Stimulated activated naive CD8-positive, alpha-beta T cell treated with anti-CD3 and anti-CD28 coated beads, Interleukin-15, amount 100 ng/mL, for 72 hours (primary cell): ENCODE results near the gene LUC7L3.
"Not testable (repeated sequence)": the region's sequence is repeated elsewhere in the genome, so short reads cannot be mapped to it uniquely, and the experiment has no call there.

Experiments used
- ATAC-seq: fragments of 150-1000 bp; cut with Tn5 transposase; 2 replicates; pipeline ENCODE4 v1.10.0; 2021; ENCODE audit warnings: mild to moderate bottlenecking, moderate library complexity
- DNase-seq, 2 donors: peaks; one replicate each; pipeline ENCODE4 v3.0.0; 2021 to 2022
- H3K27ac Mint-ChIP-seq, 2 donors: one replicate each; pipeline ENCODE4 v1.8.0; 2022; ENCODE audit warnings: mild to moderate bottlenecking in 2 of 2, mixed read lengths in 2 of 2, moderate library complexity in 2 of 2
- H3K27me3 Mint-ChIP-seq: one replicate; pipeline ENCODE4 v1.8.0; 2022; ENCODE audit warnings: mixed read lengths
- H3K4me1 Mint-ChIP-seq: one replicate; pipeline ENCODE4 v1.8.0; 2022; ENCODE audit warnings: mild to moderate bottlenecking, mixed read lengths
- H3K4me3 Mint-ChIP-seq, 2 donors: one replicate each; pipeline ENCODE4 v1.8.0; 2022; ENCODE audit warnings: mild to moderate bottlenecking in 2 of 2, mixed read lengths in 2 of 2, moderate library complexity in 1 of 2
- H3K9me3 Mint-ChIP-seq, 2 donors: one replicate each; pipeline ENCODE4 v1.8.0; 2022; ENCODE audit warnings: mixed read lengths in 2 of 2

Gene LUC7L3, protein sequence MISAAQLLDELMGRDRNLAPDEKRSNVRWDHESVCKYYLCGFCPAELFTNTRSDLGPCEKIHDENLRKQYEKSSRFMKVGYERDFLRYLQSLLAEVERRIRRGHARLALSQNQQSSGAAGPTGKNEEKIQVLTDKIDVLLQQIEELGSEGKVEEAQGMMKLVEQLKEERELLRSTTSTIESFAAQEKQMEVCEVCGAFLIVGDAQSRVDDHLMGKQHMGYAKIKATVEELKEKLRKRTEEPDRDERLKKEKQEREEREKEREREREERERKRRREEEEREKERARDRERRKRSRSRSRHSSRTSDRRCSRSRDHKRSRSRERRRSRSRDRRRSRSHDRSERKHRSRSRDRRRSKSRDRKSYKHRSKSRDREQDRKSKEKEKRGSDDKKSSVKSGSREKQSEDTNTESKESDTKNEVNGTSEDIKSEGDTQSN

DNA sequence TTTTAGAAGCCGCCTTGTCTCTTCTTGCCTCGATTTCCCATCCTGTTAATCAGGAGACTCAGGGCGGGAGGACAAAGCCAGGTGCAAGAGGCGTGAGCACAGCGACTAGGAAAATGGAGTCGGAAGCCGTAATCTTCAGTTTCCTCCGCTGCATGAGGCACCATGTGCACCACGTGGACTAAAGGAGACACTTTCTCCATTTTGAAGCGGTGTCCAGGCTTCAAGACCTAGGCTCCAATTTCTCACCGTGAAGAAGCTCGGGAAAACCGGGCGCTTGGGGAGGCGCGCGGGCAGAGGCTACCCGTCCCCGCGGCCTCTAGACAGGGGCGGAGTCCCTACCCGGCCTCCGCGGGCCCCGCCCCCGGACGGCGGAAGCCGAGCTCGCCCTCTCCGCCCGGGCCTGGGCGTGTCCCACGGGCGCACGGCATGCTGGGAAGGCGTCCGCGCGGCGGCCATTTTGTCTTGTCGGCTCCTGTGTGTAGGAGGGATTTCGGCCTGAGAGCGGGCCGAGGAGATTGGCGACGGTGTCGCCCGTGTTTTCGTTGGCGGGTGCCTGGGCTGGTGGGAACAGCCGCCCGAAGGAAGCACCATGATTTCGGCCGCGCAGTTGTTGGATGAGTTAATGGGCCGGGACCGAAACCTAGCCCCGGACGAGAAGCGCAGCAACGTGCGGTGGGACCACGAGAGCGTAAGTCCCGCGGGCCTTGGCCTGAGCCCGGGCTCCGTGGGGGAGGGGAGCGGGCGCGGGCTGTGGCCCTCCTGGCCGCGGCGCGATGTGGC is at the start of gene LUC7L3:
Gene LUC7L3, plus strand, starts transcription at position 460 of the 780 bp plus-strand sequence. Its CDS starts 130 bp downstream, at position 590.
- Mint-ChIP-seq H3K27ac (peak within 1 kb of the TSS; percentile 99 to 100), H3K4me3 (peak within 1 kb of the TSS; percentile 91 to 94), H3K9me3 (no peaks in the 10 kb centered on the region), H3K27me3 (no peaks in the 10 kb centered on the region), H3K4me1 (peaks cover 37% of the 10 kb centered on the region)
- ATAC-seq = peak; percentile 93
- peak; percentile 95 to 96 for DNase-seq

DNA sequence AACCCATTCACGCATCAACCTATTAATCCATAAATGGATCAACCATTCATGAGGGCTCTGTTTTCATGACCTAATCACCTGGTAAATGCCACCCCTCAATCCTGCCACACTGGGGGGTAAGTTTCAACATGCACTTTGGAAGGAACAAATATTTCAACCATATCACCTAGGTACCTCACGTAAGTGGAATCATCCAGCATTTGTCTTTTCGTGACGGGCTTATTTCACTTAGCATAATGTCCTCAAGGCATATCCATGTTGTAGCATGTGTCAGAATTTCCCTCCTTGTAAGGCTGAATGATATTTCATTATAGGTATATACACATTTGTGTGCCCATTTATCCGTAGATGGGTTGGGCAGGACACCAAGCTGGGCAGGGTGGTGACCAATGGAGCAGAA is 47.3 kb upstream of the LUC7L3 start:
- Mint-ChIP-seq H3K4me1 (no peaks in the 10 kb centered on the region), H3K4me3 (no peak overlapping the region), H3K9me3 (no peaks in the 10 kb centered on the region), H3K27ac (no peak overlapping the region), H3K27me3 (no peaks in the 10 kb centered on the region)
- no peak for DNase-seq
- ATAC-seq = no peak

DNA sequence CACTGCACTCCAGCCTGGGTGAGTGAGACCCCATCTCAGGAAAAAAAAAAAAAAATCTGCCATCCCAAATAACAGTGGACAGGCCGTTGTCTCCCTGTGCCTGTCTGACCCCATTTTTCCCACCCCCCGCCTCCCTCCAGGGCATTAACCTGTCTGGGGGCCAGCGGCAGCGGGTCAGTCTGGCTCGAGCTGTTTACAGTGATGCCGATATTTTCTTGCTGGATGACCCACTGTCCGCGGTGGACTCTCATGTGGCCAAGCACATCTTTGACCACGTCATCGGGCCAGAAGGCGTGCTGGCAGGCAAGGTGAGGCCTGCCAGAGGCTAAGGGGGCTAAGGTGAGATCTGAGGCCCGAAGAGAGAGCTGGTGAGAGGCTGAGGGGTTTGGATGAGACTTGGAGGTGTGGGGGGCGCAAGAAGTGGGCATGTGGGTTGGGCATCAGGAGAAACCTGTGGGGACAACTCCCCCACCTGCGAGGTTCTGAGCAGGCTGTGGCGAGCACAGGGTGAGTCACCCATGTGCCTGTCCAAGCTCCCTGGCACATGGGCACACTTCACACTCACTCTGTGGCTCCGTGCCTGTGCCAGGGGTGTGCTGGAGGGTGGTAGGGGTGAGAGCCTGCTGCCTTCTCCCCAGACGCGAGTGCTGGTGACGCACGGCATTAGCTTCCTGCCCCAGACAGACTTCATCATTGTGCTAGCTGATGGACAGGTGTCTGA is 46.4 kb upstream of the LUC7L3 start:
- no peak for ATAC-seq
- DNase-seq = no peak
- H3K4me1 Mint-ChIP-seq = no peaks in the 10 kb centered on the region
- H3K4me3 Mint-ChIP-seq = no peak overlapping the region
- H3K27me3 Mint-ChIP-seq = no peaks in the 10 kb centered on the region
- no peaks in the 10 kb centered on the region for H3K9me3 Mint-ChIP-seq
- H3K27ac Mint-ChIP-seq = no peak overlapping the region

DNA sequence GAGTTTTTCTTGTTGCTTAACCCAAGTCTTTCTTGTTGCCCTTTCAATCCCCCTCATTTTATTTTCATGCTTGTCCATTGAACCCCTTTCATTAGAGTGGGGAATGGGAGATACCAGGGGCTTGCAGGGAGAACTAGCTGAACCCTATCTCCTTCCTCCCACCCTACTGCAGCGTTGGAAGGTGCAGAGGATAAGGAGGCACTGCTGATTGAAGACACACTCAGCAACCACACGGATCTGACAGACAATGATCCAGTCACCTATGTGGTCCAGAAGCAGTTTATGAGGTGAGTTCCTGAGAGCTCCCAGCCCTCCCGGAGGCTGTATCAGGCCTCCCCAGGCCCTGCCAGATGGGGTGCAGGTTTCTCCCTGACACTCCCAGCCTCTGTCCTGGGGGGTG is 44.2 kb upstream of the LUC7L3 start:
- Mint-ChIP-seq H3K4me1 (no peaks in the 10 kb centered on the region), H3K27ac (no peak overlapping the region), H3K27me3 (peaks cover 8% of the 10 kb centered on the region), H3K9me3 (no peaks in the 10 kb centered on the region), H3K4me3 (no peak overlapping the region)
- ATAC-seq (no peak), DNase-seq (no peak)

DNA sequence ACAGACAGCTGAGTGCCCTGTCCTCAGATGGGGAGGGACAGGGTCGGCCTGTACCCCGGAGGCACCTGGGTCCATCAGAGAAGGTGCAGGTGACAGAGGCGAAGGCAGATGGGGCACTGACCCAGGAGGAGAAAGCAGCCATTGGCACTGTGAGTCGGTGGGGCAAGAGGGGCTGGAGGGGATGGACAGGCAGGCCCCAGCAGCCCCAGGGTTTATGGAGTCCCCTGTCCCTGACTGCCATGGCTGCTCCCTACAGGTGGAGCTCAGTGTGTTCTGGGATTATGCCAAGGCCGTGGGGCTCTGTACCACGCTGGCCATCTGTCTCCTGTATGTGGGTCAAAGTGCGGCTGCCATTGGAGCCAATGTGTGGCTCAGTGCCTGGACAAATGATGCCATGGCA is 43.8 kb upstream of the LUC7L3 start:
- H3K4me1 Mint-ChIP-seq = no peaks in the 10 kb centered on the region
- H3K27me3 Mint-ChIP-seq = peaks cover 13% of the 10 kb centered on the region
- ATAC-seq = no peak
- DNase-seq = no peak
- H3K4me3 Mint-ChIP-seq = no peak overlapping the region
- no peak overlapping the region for H3K27ac Mint-ChIP-seq
- H3K9me3 Mint-ChIP-seq = no peaks in the 10 kb centered on the region

DNA sequence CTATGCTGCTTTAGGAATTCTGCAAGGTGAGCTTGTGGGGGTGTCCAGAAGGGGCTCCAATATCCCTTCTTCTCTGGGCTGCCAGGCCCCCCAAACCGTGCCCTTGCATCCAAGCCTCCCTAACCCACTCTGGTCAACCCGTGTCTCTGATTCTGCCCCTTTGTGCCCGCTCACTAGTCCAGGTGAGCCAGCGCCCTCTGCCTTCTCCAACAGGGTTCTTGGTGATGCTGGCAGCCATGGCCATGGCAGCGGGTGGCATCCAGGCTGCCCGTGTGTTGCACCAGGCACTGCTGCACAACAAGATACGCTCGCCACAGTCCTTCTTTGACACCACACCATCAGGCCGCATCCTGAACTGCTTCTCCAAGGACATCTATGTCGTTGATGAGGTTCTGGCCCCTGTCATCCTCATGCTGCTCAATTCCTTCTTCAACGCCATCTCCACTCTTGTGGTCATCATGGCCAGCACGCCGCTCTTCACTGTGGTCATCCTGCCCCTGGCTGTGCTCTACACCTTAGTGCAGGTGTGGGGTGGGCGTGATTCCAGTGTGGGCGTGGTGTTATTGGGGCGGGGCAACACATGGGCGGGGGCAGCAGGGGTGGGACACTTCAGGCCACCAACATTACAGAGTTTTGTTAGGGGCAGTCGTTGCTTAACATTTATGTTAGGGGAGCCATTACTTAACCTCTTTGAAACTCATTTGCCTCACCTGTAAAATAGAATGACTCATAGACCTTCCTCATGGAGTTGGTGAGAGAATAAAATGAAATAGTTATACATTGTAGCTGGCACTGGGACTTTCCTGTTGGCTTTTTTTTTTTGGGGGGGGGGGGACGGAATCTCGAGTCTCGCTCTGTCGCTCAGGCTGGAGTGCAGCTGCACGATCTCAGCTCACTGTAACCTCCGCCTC is 43.1 kb upstream of the LUC7L3 start:
- ATAC-seq = no peak
- Mint-ChIP-seq H3K27me3 (peaks cover 20% of the 10 kb centered on the region), H3K9me3 (no peaks in the 10 kb centered on the region), H3K27ac (no peak overlapping the region), H3K4me3 (no peak overlapping the region), H3K4me1 (peaks cover 4% of the 10 kb centered on the region)
- DNase-seq = no peak

DNA sequence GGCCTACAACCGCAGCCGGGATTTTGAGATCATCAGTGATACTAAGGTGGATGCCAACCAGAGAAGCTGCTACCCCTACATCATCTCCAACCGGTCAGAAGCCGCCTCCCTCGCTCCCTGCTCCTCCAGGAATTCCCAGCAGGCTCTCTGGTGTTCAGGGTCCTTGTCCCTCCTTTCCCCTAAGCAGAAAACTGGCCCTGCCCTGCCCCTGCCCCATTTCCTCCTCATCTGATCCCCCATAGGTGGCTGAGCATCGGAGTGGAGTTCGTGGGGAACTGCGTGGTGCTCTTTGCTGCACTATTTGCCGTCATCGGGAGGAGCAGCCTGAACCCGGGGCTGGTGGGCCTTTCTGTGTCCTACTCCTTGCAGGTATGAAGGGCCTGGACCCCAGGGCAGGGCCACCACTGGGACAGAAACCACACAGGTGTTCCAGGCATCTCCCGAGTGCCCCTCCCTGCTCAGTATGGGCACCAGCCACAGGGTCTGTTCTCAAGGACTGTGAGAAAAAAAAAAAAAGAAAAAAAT is 41.5 kb upstream of the LUC7L3 start:
- H3K4me1 Mint-ChIP-seq = peaks cover 6% of the 10 kb centered on the region
- no peaks in the 10 kb centered on the region for H3K9me3 Mint-ChIP-seq
- peaks cover 35% of the 10 kb centered on the region for H3K27me3 Mint-ChIP-seq
- H3K27ac Mint-ChIP-seq = no peak overlapping the region
- no peak for ATAC-seq
- DNase-seq = no peak
- no peak overlapping the region for H3K4me3 Mint-ChIP-seq

DNA sequence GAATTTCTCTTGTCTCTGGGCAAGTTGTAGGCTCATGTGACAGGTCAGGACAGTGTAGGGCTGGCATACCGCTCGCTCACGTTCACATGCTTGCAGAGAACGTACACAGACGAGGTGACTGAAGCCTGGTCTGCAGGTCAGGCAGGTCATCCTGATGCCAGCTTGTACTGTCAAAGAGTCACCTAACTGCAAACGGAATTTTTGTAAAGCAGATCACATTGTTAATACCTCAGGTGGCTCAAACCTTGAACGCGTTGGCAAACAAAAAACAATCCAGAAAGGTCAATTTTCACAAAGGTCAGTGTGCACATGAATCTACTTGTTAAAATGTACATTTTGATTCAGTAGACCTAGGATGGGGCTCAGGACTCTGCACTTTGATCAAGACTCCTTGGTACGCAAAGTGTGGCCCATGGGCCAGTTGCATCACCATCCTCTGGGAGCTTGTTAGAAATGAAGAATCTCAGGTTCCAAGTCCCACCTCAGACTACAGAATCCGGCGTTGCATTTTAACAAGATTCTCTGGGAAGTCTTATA is 40.3 kb upstream of the LUC7L3 start:
- Mint-ChIP-seq H3K4me1 (peaks cover 6% of the 10 kb centered on the region), H3K9me3 (no peaks in the 10 kb centered on the region), H3K27ac (no peak overlapping the region), H3K4me3 (no peak overlapping the region), H3K27me3 (peaks cover 35% of the 10 kb centered on the region)
- no peak for DNase-seq
- ATAC-seq = no peak

DNA sequence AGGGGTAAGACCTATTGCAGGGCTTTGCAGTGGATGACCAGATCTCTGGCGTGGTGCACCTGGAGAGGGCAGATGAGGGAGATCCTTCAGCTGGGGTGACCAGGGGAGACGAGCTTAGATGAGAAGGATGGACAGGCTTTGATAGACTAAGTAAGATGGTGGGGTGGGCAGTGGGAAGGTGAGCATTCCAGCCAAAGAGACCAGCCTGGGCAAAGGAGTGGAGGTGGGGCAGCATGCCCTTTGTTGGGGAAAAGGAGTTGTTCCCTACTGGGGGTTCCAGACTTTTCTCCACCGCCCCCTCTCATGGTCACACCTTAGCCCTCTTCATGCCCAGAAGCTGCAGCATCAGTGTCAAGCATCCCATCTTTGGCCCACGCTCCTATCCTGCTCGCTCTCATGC is 39.3 kb upstream of the LUC7L3 start:
- Mint-ChIP-seq H3K4me1 (peaks cover 6% of the 10 kb centered on the region), H3K9me3 (no peaks in the 10 kb centered on the region), H3K27me3 (peaks cover 35% of the 10 kb centered on the region), H3K27ac (no peak overlapping the region), H3K4me3 (no peak overlapping the region)
- no peak for ATAC-seq
- no peak for DNase-seq

DNA sequence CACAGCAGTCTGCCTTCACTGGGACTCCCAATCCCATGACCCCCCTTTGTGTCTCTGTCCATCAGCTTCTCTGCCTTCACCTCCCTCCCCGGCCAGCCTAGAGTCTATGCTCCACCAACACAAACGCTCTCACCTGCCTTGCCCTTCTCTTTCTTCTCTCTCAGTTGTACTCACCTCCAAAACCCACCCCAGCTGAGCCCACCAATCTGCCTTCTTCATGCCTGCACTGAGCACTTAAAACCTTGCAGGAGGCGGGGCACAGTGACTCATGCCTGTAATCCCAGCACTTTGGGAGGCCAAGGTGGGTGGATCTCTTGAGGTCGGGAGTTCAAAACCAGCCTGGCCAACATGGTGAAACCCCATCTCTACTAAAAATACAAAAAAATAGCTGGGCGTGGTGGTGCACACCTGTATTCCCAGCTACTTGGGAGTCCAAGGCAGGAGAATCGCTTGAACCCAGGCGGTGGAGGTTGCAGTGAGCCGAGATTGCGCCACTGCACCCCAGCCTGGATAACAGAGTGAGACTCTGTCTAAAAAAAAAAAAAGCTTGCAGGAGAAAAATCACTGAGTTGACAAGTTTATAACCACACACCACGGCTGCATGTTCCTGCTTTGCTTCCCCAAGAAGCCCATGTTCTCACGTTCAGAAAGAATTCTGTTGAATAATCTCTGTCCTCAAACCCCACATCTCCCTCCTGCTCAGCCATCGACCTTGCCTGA is 38.7 kb upstream of the LUC7L3 start:
- DNase-seq, H3K4me3 Mint-ChIP-seq, H3K9me3 Mint-ChIP-seq, H3K4me1 Mint-ChIP-seq, H3K27ac Mint-ChIP-seq, ATAC-seq: not testable (repeated sequence)
- H3K27me3 Mint-ChIP-seq = peaks cover 35% of the 10 kb centered on the region

DNA sequence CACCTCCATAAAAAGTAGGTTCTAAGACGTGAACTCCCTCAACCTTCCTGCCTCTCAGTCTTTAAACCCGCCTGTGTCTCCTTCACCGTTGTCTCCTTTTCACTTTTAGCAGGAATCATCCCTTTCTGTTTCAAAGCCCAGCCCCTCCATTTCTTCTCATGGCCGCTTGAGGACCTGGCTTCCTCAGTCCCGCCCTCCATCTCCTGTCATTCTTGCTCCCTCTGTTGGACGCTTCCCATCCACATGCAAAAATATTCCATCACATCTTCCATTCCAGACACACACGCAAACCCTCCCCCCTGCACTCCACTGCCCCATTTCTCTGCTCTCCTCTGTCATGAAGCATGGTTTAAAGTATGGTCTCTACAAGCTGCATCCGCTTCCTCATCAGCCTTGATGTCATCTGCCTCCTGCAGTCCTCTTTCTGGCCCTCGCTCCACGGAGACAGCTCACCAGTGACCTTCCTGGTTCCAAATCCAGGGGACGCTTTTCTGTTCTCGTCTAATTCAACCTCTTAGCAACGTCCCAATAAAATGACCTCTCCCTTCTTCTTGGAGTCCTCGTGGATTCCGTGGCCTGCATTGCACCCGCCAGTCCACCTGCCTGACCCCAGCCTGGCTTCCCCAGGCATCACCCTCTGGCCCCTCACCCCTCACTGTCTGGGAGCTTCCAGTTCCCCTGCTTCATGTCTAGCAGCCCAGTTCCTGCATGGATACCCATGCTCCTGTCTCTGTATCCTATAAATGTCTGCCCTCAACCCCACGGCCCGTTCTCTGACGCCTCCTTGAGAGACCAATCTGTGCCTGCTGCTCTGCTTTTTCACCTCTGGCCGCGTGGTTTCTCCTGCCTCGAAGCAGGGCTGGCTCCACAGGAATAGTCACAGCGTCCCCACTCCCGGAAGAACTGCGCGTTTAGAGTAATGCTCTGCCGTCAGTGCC is 37.9 kb upstream of the LUC7L3 start:
- DNase-seq (no peak), ATAC-seq (no peak)
- Mint-ChIP-seq H3K9me3 (no peaks in the 10 kb centered on the region), H3K27me3 (peaks cover 35% of the 10 kb centered on the region), H3K27ac (no peak overlapping the region), H3K4me1 (peaks cover 6% of the 10 kb centered on the region), H3K4me3 (no peak overlapping the region)

DNA sequence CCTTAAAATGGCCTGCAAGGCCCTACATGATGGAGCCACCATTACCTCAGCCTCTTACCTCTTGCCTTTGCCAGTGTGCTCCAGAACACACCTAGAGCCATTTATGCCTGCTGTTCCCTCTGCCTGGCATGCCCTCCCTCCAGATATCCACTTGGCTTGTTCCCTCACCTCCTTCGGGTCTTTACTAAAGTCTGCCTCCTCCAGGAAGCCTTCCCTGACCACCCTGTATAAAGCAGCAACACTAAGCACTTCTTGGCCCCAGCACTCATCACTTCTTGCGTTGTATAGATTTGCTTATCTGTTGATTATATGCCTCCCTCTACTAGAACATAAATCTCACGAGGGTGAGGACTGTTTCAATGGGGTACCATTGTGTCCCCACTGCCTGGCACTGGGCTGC is 37.0 kb upstream of the LUC7L3 start:
- Mint-ChIP-seq H3K4me1 (peaks cover 6% of the 10 kb centered on the region), H3K9me3 (no peaks in the 10 kb centered on the region), H3K27ac (no peak overlapping the region), H3K27me3 (peaks cover 35% of the 10 kb centered on the region), H3K4me3 (no peak overlapping the region)
- ATAC-seq (no peak), DNase-seq (no peak)

DNA sequence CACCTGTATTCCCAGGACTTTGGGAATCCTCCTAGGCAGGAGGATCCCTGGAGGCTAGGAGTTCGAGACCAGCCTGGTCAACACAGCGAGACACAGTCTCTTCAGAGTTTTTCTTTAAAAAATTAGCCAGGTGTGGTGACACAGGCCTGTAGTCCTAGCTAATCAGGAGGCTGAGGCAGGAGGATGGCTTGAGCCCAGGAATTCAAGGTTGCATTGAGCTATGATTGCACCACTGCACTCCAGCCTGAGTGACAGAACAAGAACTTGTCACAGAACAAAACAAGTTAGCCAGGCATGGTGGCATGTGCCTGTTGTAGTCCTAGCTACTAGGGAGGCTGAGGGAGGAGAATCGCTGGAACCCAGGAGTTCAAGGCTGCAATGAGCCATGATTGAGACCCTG is 36.5 kb upstream of the LUC7L3 start:
- DNase-seq (no peak), ATAC-seq (no peak)
- Mint-ChIP-seq H3K9me3 (no peaks in the 10 kb centered on the region), H3K4me3 (no peak overlapping the region), H3K27me3 (peaks cover 35% of the 10 kb centered on the region), H3K27ac (peak overlapping the region in 1 of 2 donors; percentile 54), H3K4me1 (peaks cover 6% of the 10 kb centered on the region)
